K562 (cell line): Measurements from ENCODE around the gene RPS6KA2. TPM values are rescaled to one million over a fixed set of nuclear protein-coding genes. Genes with fewer than 3 reads are reported as not detected.

Experiments used
- ATAC-seq: fragments of 200-7000 bp; cut with Tn5 transposase; 3 replicates; pipeline ENCODE4 v1.9.1; 2020; ENCODE audit warnings: moderate library complexity
- BruUV-seq: library from RNA; stranded (reverse); fragments of 400-500 nt; replicated peaks from 2 replicates; lab custom pipeline; 2021; lab: Mats Ljungman, UMichigan
- CTCF ChIA-PET: fragments of 300-600 bp; formaldehyde crosslinking; extraction: SDS; loops from one replicate; lab custom pipeline; 2021; ENCODE audit warnings: low intra/inter-chr PET ratio; lab: Yijun Ruan, JAX
- POLR2A ChIA-PET: fragments of 300-600, 350-650 bp; sonication (Branson Sonifier 250); formaldehyde crosslinking; extraction: SDS; loops from one replicate; lab custom pipeline; 2021; ENCODE audit warnings: antibody characterized with exemption, inconsistent platforms; lab: Yijun Ruan, JAX
- DNase-seq, 4 experiments: peaks; one replicate each; pipeline versions ENCODE4 v3.0.0 to v3.0.0-alpha.2; 2011 to 2018; ENCODE audit warnings: low spot score in 3 of 4, mixed read lengths in 3 of 4; ENCODE audit errors: extremely low read depth in 1 of 4
- FAIRE-seq: peaks from 2 replicates; lab custom pipeline; 2011; peaks lifted over from hg19 to GRCh38; lab: Jason Lieb, UNC
- H2AFZ ChIP-seq: 2 replicates; pipeline ENCODE4 v1.6.0; 2011; ENCODE audit warnings: low read depth, low read length, control low read depth, inconsistent platforms
- H3K27ac ChIP-seq: fragments of 200-600 bp; 3 replicates; pipeline ENCODE4 v1.8.0; 2011; ENCODE audit warnings: low read depth, mild to moderate bottlenecking, control low read depth, inconsistent platforms, low read length, moderate library complexity, mixed read lengths; ENCODE audit errors: extremely low read depth
- H3K27me3 ChIP-seq, 2 experiments: fragments of 300-600 bp in 1 of 2; 2 replicates in 1 of 2; 3 replicates in 1 of 2; pipeline versions ENCODE4 v1.6.0 to v1.8.0; 2011; ENCODE audit warnings: inconsistent platforms in 2 of 2, low read length in 2 of 2, mild to moderate bottlenecking in 1 of 2, mixed read lengths in 1 of 2, moderate library complexity in 1 of 2; ENCODE audit not compliant: control insufficient read depth in 2 of 2, insufficient read depth in 2 of 2
- H3K36me3 ChIP-seq: fragments of 300-600 bp; 3 replicates; pipeline ENCODE4 v1.8.0; 2011; ENCODE audit warnings: mild to moderate bottlenecking, low read length, inconsistent platforms; ENCODE audit not compliant: control insufficient read depth, insufficient read depth
- H3K4me1 ChIP-seq, 2 experiments: fragments of 200-600 bp in 1 of 2; replicated peaks in 1 of 2; 2 replicates in 1 of 2; 3 replicates in 1 of 2; pipeline versions ENCODE4 v1.5.1 to v1.8.0; 2011; ENCODE audit warnings: inconsistent platforms in 2 of 2, low read length in 2 of 2, mild to moderate bottlenecking in 1 of 2, mixed read lengths in 1 of 2, moderate library complexity in 1 of 2; ENCODE audit not compliant: control insufficient read depth in 2 of 2, insufficient read depth in 2 of 2
- H3K4me2 ChIP-seq: 2 replicates; pipeline ENCODE4 v1.6.1; 2011; ENCODE audit warnings: low read length, control low read depth, inconsistent platforms, mixed read lengths; ENCODE audit not compliant: insufficient read depth
- H3K4me3 ChIP-seq: fragments of 200-600 bp; sonication (generic), shearing (Covaris generic); 2 replicates; pipeline ENCODE4 v1.5.1; 2016; ENCODE audit warnings: control low read depth, inconsistent platforms
- H3K79me2 ChIP-seq: fragments of 200-600 bp; 3 replicates; pipeline ENCODE4 v1.8.0; 2011; ENCODE audit warnings: low read length, inconsistent platforms; ENCODE audit not compliant: control insufficient read depth, insufficient read depth
- H3K9ac ChIP-seq, 2 experiments: 2 replicates each; pipeline versions ENCODE4 v1.6.0 to v1.6.1; 2011; ENCODE audit warnings: low read depth in 2 of 2, low read length in 2 of 2, control low read depth in 1 of 2, inconsistent platforms in 1 of 2, mild to moderate bottlenecking in 1 of 2, mixed read lengths in 1 of 2; ENCODE audit not compliant: insufficient read depth in 1 of 2
- H3K9me1 ChIP-seq: one replicate; pipeline ENCODE4 v1.6.0; 2011; ENCODE audit warnings: inconsistent platforms, mild to moderate bottlenecking, low read length, moderate library complexity; ENCODE audit not compliant: control insufficient read depth, insufficient read depth
- H3K9me3 ChIP-seq: replicated peaks from 2 replicates; pipeline ENCODE4 v1.5.1; 2011; ENCODE audit warnings: low read depth, low read length, inconsistent platforms; ENCODE audit not compliant: control insufficient read depth, insufficient read depth
- H4K20me1 ChIP-seq: replicated peaks from 2 replicates; pipeline ENCODE4 v1.6.1; 2011; ENCODE audit warnings: low read length, inconsistent platforms, mixed read lengths; ENCODE audit not compliant: control insufficient read depth, insufficient read depth
- BRF1 ChIP-seq: IDR thresholded peaks from 3 replicates; pipeline ENCODE4 v1.6.1; 2011; ENCODE audit warnings: borderline replicate concordance, mild to moderate bottlenecking; ENCODE audit not compliant: insufficient read length; ENCODE audit errors: extremely low read depth
- E2F5 ChIP-seq: sonication (generic); formaldehyde crosslinking; IDR thresholded peaks from 2 replicates; pipeline ENCODE4 v1.8.0; 2022; ENCODE audit warnings: mild to moderate bottlenecking, missing genetic modification reagents
- HDAC2 ChIP-seq: fragments of 450-650 bp; IDR thresholded peaks from 2 replicates; pipeline ENCODE4 v1.6.1; 2016; ENCODE audit warnings: mild to moderate bottlenecking
- HMG20A ChIP-seq: fragments of 450-650 bp; formaldehyde crosslinking; conservative IDR thresholded peaks from 2 replicates; pipeline ENCODE4 v1.4.0; 2020; ENCODE audit warnings: mild to moderate bottlenecking, mixed read lengths
- HSF4 ChIP-seq: fragments of 250-450 bp; sonication (Bioruptor Pico); IDR thresholded peaks from 2 replicates; pipeline ENCODE4 v2.1.2; 2022; ENCODE audit warnings: mild to moderate bottlenecking, moderate library complexity, borderline replicate concordance
- KLF10 ChIP-seq: fragments of 250-450 bp; sonication (Bioruptor Pico); IDR thresholded peaks from 2 replicates; pipeline ENCODE4 v1.6.1; 2021; ENCODE audit warnings: matching md5 sums
- LCOR ChIP-seq: sonication (generic); formaldehyde crosslinking; IDR thresholded peaks from 2 replicates; pipeline ENCODE4 v1.8.0; 2022; ENCODE audit warnings: mild to moderate bottlenecking, missing genetic modification reagents
- MAX ChIP-seq: sonication (generic); formaldehyde crosslinking; IDR thresholded peaks from 2 replicates; pipeline ENCODE4 v1.9.0; 2022; ENCODE audit warnings: mild to moderate bottlenecking, missing genetic modification reagents
- NFRKB ChIP-seq: fragments of 450-650 bp; IDR thresholded peaks from 2 replicates; pipeline ENCODE4 v1.6.1; 2016; ENCODE audit warnings: low read depth
- NRF1 ChIP-seq, 2 experiments: fragments of 450-650 bp; IDR thresholded peaks in 1 of 2; conservative IDR thresholded peaks in 1 of 2; 2 replicates each; pipeline ENCODE4 v1.6.1; 2014; ENCODE audit warnings: mild to moderate bottlenecking in 2 of 2
- POLR3G ChIP-seq: IDR thresholded peaks from 2 replicates; pipeline ENCODE4 v1.6.1; 2011; ENCODE audit not compliant: insufficient read length, insufficient replicate concordance; ENCODE audit errors: extremely low read depth
- SRSF7 ChIP-seq: fragments of 200-400 bp; formaldehyde crosslinking; optimal IDR thresholded peaks from 2 replicates; pipeline ENCODE3; 2017; ENCODE audit warnings: mild to moderate bottlenecking, low read depth, low read length
- ZBTB33 ChIP-seq: sonication (generic); formaldehyde crosslinking; IDR thresholded peaks from 2 replicates; pipeline ENCODE4 v1.8.1; 2023; ENCODE audit warnings: mild to moderate bottlenecking, missing genetic modification reagents
- ZNF24 ChIP-seq: fragments of 450-650 bp; IDR thresholded peaks from 2 replicates; pipeline ENCODE4 v1.6.1; 2016
- WGBS: fragments of 100-300 bp; shearing (Covaris generic); methylation state at CpG from one replicate; pipeline ENCODE4 v1.1.6; 2016; ENCODE audit warnings: low coverage, mixed read lengths; ENCODE audit not compliant: insufficient coverage; ENCODE audit errors: missing lambda C conversion rate; 5-methylcytosine and 5-hydroxymethylcytosine counted together
- in situ Hi-C: fragments of 300-500 bp; cut with MboI; formaldehyde crosslinking; loops from 4 replicates; pipeline ENCODE4 v1.15.0; 2018; ENCODE audit warnings: inconsistent platforms, mixed read lengths
- intact Hi-C: fragments of 100-400 bp; cut with micrococcal nuclease; formaldehyde crosslinking; loops from 2 replicates; pipeline ENCODE4 v1.14.2; 2022
- polyA plus RNA-seq, 8 experiments: library from polyadenylated mRNA; depleted of rRNA in 4 of 8; stranded (reverse) in 5 of 8; unstranded in 3 of 8; fragments of >200 nt; fragmentation: Nextera tagmentation in 2 of 8; fragmentation: Illumina TruSeq in 1 of 8; extraction: Ambion mirVana in 2 of 8; extraction: Trizol in 1 of 8; gene quantifications; 2 replicates each; pipeline versions ENCODE4 v1.2.1 to v1.2.3, GENCODE V29; 2011 to 2014; ENCODE audit warnings: inconsistent platforms in 1 of 8, missing spikeins in 1 of 8
- total RNA-seq, 7 experiments: library from RNA; depleted of rRNA in 6 of 7; stranded (reverse); fragments of >200 nt in 6 of 7; fragmentation: Illumina TruSeq in 2 of 7; extraction: Trizol in 2 of 7; gene quantifications; 2 replicates each; pipeline versions ENCODE4 v1.2.1 to v1.2.3, GENCODE V29; 2011 to 2021; ENCODE audit warnings: low replicate concordance in 1 of 7

RPS6KA2 gene
- total and polyA plus RNA-seq, 9 of the 15 experiments (the other 6 are each of a cell fraction or from before 2014, with no cell fraction given) = 0.29 to 1.00 (median 0.53) TPM

GRCh38 chr6:166449036-166449435, 178.0 kb downstream of the RPS6KA2 start:
- ATAC-seq = no peak
- H3K79me2 ChIP-seq = no peaks in the 10 kb centered on the region
- H3K4me1 ChIP-seq = no peaks in the 10 kb centered on the region
- peaks cover 2% of the 10 kb centered on the region; the same call in 1 of the 2 replicates for H3K9me3 ChIP-seq
- peaks cover 42 to 55% of the 10 kb centered on the region in 2 experiments for H3K27me3 ChIP-seq
- CTCF ChIA-PET = no interaction called here
- no peak overlapping the region for H2AFZ ChIP-seq
- H3K4me2 ChIP-seq = no peak overlapping the region
- no peaks in the 10 kb centered on the region for H3K36me3 ChIP-seq
- intact Hi-C loops = no loop called here
- in situ Hi-C loops = no loop called here
- DNase-seq = no peak
- POLR2A ChIA-PET = interaction anchor here (1.2 kb wide), 1 partner anchor 11 kb away, joined by 3 read pairs; no protein-coding TSS in a partner anchor
- BruUV-seq = no TSS peak
- under 1% methylated on average over 7 of the region's 7 CpGs for WGBS
- no peak for FAIRE-seq
- no peak overlapping the region for H3K27ac ChIP-seq
- H4K20me1 ChIP-seq = no peaks in the 10 kb centered on the region
- TF ChIP-seq ZBTB33 (CRISPR knock-in tag) = no peak
- TF ChIP-seq HDAC2 = no peak
- no peak for TF ChIP-seq HMG20A
- TF ChIP-seq SRSF7 = no peak
- TF ChIP-seq POLR3G = no peak
- no peak for TF ChIP-seq LCOR
- no peak for TF ChIP-seq E2F5 (CRISPR knock-in tag)
- TF ChIP-seq MAX (CRISPR knock-in tag) = no peak
- no peak for TF ChIP-seq HSF4
- no peak for TF ChIP-seq KLF10 (CRISPR knock-in tag)
- TF ChIP-seq NFRKB = no peak
- no peak for TF ChIP-seq NRF1 (conservative IDR thresholded peaks at IDR 0.05 in 1 of 2, IDR thresholded peaks at IDR 0.05 in 1 of 2)
- no peak for TF ChIP-seq ZNF24
- TF ChIP-seq BRF1 = no peak
- no peak overlapping the region for H3K4me3 ChIP-seq
- H3K9ac ChIP-seq = no peak overlapping the region
- H3K9me1 ChIP-seq = no peaks in the 10 kb centered on the region
